ENCODE measurements around the gene LNPK. TPM values are rescaled to one million over a fixed set of nuclear protein-coding genes. Genes with fewer than 3 reads are reported as not detected.
"Not testable (repeated sequence)": the region's sequence is repeated elsewhere in the genome, so short reads cannot be mapped to it uniquely, and the experiment has no call there.

Gene LNPK
- total RNA-seq, 1 experiment from 2014 or later = 29.5 TPM

DNA sequence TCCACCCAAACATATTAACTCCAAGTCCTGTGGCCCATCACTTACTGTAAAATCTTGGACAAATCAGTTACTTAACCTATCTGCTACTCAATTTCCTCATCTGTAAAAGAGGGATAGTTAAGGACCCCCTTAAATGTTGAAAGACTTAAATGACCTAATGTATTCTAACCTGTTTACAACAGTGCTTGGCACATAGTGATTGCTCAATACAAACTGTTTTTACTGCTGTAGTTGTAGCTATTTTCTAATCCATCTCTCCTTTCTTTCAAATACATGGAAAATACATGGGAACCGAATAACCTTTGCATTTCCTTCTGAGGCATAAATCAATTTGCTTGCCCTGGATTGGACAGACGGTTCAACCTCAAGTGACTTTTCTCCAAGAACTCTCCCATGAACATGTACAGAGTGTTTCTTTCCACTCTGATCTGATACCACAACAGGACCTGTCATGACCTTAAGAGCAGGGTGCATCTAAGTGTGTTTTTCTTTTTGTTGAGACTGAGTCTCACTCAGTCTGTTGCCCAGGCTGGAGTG lies 2.7 kb downstream of the LNPK start:
- H3K4me3 ChIP-seq = no peak overlapping the region
- no peaks in the 10 kb centered on the region; the same call in 1 of the 2 replicates for H3K4me1 ChIP-seq
- 0 out of 2 replicates have a peak, but pooled peaks cover 3% of the 10 kb centered on the region for H3K36me3 ChIP-seq
- H3K27me3 ChIP-seq = no peaks in the 10 kb centered on the region
- no peak for DNase-seq
- H3K9me3 ChIP-seq (replicated peaks) = no peaks in the 10 kb centered on the region
- H3K27ac ChIP-seq = no peak overlapping the region

DNA sequence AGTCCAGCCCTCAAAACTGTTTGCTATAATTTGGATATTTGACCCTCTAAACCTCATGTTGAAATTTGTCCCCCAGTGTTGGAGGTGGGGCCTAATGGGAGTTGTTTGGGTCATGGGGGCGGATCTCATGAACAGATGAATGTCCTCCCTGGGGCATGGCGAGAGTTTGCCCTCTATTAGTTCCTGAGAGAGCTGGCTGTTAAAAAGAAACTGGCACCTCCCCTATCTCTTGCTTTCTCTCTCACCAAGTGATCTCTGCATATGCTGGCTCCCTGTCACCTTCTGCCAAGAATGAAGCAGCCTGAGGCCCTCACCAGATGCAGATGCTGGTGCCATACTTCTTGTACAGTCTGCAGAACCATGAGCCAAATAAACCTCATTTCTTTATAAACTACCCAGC lies 12.0 kb downstream of the LNPK start:
- Histone ChIP-seq H3K27me3 (no peaks in the 10 kb centered on the region), H3K4me1 (no peaks in the 10 kb centered on the region), H3K9me3 (replicated peaks) (no peaks in the 10 kb centered on the region; the same call in 1 of the 2 replicates)

DNA sequence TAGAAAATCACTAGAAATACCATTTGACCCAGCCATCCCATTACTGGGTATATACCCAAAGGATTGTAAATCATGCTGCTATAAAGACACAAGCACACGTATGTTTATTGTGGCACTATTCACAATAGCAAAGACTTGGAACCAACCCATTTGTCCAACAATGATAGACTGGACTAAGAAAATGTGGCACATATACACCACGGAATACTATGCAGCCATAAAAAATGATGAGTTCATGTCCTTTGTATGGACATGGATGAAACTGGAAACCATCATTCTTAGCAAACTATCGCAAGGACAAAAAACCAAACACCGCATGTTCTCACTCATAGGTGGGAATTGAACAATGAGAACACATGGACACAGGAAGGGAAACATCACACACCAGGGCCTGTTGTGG lies 14.9 kb downstream of the LNPK start:
- not testable (repeated sequence) for H3K9me3 ChIP-seq (replicated peaks); H3K4me3 ChIP-seq; H3K4me1 ChIP-seq; H3K27ac ChIP-seq; DNase-seq; H3K27me3 ChIP-seq; H3K36me3 ChIP-seq

More for the DNA sequence above, 12.0 kb downstream of the LNPK start:
- no peak overlapping the region for H3K27ac ChIP-seq
- DNase-seq = no peak
- H3K36me3 ChIP-seq = peaks cover 10% of the 10 kb centered on the region; the same call in 1 of the 2 replicates
- no peak overlapping the region for H3K4me3 ChIP-seq

DNA sequence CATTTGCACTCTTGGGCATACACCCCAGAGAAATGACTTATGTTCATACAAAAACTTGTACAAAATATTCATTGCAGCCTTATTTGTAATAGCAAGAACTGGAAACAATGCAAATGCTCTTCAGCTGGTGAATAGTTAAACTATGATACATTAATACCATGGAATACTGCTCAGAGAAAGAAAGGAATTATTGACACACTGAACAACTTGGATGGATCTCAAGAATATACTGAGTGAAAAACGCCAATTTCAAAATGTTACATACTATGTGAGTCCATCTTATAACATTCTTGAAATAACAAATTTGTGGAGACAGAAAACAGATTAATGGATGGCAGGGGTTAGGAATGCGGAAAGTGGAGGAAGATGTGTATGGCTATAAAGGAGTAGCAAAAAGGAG lies 17.2 kb downstream of the LNPK start:
- no peaks in the 10 kb centered on the region; the same call in 1 of the 2 replicates for H3K4me1 ChIP-seq
- no peak for DNase-seq
- H3K4me3 ChIP-seq = no peak overlapping the region
- H3K36me3 ChIP-seq = peaks cover 7% of the 10 kb centered on the region; the same call in 1 of the 2 replicates
- H3K9me3 ChIP-seq (replicated peaks) = no peaks in the 10 kb centered on the region; the same call in 1 of the 2 replicates
- H3K27me3 ChIP-seq = no peaks in the 10 kb centered on the region
- no peak overlapping the region for H3K27ac ChIP-seq

DNA sequence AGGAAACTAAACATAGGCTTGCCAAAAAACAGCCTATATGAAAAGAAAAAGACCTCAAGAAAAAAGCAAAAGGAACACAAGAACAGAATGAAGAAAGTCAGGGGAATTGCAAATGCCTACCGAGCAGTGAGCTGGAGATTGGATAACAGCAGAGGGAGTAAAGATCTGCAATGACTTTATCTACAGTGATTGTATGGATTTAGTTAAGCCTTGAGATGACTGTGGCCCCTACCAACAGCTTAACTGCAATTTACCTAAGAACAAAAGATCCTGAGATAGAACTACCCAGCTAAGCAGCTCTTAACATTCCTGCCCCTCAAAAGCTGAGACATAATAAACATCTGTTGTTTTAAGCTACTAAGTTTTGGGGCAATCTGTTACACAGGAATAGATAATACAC lies 20.5 kb downstream of the LNPK start:
- Histone ChIP-seq H3K4me1 (no peaks in the 10 kb centered on the region; the same call in 1 of the 2 replicates), H3K4me3 (no peak overlapping the region), H3K36me3 (peaks cover 12% of the 10 kb centered on the region), H3K27me3 (no peaks in the 10 kb centered on the region), H3K9me3 (replicated peaks) (no peaks in the 10 kb centered on the region; the same call in 1 of the 2 replicates), H3K27ac (no peak overlapping the region)
- DNase-seq = no peak

DNA sequence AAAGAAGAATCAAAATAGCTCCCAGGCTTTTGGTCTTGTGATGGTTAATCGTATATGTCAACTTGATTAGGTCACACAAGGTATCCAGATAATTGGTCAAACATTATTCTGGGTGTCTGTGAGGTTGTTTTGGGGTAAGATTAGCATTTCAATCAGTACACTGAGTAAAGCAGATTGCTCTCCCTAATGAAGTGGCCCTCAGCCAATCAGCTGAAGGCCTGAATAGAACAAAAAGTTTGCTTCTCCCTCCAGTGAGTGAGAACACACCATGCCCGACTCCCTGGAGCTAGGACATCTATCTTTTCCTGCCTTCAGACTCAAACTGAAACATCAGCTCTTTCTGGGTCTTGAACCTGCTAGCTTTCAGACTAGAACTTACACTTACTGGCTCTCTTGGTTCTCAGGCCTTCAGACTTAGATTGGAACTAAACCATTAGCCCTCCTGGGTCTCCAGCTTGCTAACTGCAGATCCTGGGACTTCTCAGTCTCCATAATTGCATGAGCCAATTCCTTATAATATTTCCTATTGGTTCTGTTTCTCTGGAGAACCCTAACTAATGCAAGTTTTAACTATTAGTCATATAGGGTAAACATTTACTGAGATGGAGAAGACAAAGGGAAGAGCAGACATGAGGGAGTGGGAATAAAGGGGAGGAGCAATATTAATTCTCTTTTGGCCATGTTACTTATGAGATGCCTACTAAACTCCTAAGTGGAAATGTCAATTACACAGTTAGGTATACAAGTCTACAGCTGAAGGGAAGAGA lies 25.5 kb downstream of the LNPK start:
- H3K27me3 ChIP-seq = no peaks in the 10 kb centered on the region
- H3K36me3 ChIP-seq = peaks cover 24% of the 10 kb centered on the region
- DNase-seq = no peak
- no peaks in the 10 kb centered on the region for H3K4me1 ChIP-seq
- no peak overlapping the region for H3K27ac ChIP-seq
- H3K4me3 ChIP-seq = no peak overlapping the region
- H3K9me3 ChIP-seq (replicated peaks) = no peaks in the 10 kb centered on the region

DNA sequence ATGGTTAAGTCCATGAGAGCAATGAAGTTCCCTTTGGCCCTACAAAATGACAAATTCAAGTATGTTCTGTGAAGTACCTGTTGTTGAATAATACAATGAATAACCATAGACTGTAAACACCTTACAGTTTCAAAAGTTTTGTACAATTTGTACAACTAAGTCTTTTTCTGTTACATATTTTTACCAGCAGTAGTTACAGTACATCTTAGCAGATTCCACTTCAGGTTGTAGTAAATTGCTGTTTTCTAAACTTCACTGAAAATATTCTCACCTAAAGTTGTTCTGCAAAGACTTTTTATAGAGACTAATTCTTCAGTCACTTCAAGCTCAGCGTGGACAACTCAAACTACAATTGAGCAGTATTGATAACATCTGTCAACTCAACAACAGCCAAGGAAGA lies 28.7 kb downstream of the LNPK start:
- Histone ChIP-seq H3K27ac (no peak overlapping the region), H3K9me3 (replicated peaks) (no peaks in the 10 kb centered on the region), H3K4me1 (no peaks in the 10 kb centered on the region), H3K27me3 (no peaks in the 10 kb centered on the region), H3K36me3 (peaks cover 20% of the 10 kb centered on the region), H3K4me3 (no peak overlapping the region)
- DNase-seq = no peak

DNA sequence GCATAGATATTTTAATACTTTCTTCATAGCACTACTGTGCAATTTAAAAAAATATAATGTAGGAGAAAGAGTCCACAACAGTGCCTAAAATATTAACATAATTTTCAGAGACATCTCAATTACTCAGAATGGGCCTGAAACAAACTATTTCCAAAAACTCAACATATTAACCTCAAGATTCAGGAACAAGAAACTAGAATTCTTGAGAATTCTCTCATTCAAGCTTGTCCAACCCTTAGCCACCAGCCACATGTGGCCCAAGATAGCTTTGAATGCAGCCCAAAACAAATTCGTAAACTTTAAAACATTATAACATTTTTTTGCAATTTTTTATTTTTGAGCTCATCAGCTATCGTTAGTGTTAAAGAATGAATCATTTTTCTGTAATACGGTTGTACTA lies 35.2 kb downstream of the LNPK start:
- no peaks in the 10 kb centered on the region for H3K27me3 ChIP-seq
- no peaks in the 10 kb centered on the region; the same call in 1 of the 2 replicates for H3K9me3 ChIP-seq (replicated peaks)
- no peak overlapping the region for H3K27ac ChIP-seq
- no peak overlapping the region for H3K4me3 ChIP-seq
- H3K36me3 ChIP-seq = peaks cover 3% of the 10 kb centered on the region; the same call in 1 of the 2 replicates
- DNase-seq = no peak
- no peaks in the 10 kb centered on the region for H3K4me1 ChIP-seq

DNA sequence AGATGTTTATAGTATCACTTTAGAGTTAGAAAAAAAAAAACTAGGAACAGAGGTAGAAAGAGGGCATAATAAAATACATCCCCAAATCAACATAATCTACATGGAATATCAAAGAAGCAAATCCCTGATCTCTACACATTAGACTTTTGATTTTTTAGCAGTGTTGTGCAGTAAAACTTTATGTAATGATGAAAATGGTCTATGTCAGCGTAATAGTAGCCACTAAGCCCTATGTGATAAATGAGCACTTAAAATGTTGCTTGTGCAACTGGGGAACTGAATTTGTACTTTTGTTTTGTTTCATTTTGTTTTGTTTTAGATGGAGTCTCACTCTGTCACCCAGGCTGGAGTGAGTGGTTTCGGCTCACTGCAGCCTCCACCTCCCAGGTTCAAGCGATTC lies 36.3 kb downstream of the LNPK start:
- Histone ChIP-seq H3K9me3 (replicated peaks) (no peaks in the 10 kb centered on the region; the same call in 1 of the 2 replicates), H3K27me3 (no peaks in the 10 kb centered on the region), H3K27ac (no peak overlapping the region), H3K4me1 (no peaks in the 10 kb centered on the region), H3K4me3 (no peak overlapping the region), H3K36me3 (peaks cover 3% of the 10 kb centered on the region; the same call in 1 of the 2 replicates)
- no peak for DNase-seq

DNA sequence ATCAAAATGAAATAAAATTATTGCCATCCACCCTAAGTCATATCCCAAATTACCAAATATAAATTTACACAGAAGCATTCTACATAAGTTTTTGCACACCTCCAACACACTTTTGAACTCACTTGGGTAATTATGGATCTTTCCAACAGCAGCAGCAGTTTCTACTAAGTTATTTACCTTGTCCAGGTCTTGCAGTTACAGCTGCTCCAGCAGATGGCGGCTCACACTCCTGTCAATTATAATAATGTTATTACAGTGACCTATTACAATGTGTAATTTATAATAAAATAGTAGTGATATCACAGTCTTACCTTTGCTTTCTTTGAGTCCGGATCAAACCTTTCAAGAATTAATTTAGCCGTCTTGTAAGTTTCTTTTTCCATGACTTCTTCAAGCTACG lies 37.9 kb downstream of the LNPK start:
- Histone ChIP-seq H3K4me1 (no peaks in the 10 kb centered on the region), H3K27me3 (no peaks in the 10 kb centered on the region), H3K9me3 (replicated peaks) (no peaks in the 10 kb centered on the region; the same call in 1 of the 2 replicates), H3K36me3 (peaks cover 2% of the 10 kb centered on the region; the same call in 1 of the 2 replicates), H3K27ac (no peak overlapping the region), H3K4me3 (no peak overlapping the region)
- DNase-seq = no peak

DNA sequence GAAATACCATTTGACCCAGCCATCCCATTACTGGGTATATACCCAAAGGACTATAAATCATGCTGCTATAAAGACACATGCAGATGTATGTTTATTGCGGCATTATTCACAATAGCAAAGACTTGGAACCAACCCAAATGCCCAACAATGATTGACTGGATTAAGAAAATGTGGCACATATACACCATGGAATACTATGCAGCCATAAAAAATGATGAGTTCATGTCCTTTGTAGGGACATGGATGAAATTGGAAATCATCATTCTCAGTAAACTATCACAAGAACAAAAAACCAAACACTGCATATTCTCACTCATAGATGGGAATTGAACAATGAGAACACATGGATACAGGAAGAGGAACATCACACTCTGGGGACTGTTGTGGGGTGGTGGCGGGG lies 38.9 kb downstream of the LNPK start:
- not testable (repeated sequence) for H3K9me3 ChIP-seq (replicated peaks); H3K4me3 ChIP-seq; H3K27ac ChIP-seq; H3K36me3 ChIP-seq; DNase-seq; H3K4me1 ChIP-seq; H3K27me3 ChIP-seq

DNA sequence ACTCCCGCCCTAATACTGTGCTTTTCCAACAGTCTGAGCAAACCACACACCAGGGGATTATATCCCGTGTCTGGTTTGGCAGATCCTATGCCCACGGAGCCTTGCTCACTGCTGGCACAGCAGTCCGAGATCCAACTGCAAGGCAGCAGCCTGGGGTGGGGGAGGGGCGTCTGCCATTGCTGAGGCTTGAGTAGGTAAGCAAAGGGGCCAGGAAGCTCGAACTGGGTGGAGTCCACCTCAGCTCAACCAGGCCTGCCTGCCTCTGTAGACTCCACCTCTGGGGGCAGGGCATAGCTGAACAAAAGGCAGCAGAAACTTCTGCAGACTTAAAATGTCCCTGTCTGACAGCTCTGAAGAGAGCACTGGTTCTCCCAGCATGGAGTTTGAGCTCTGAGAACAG lies 44.2 kb downstream of the LNPK start:
- no peaks in the 10 kb centered on the region; the same call in 1 of the 2 replicates for H3K9me3 ChIP-seq (replicated peaks)
- H3K27me3 ChIP-seq = no peaks in the 10 kb centered on the region
- no peak for DNase-seq
- H3K4me3 ChIP-seq = no peak overlapping the region
- H3K27ac ChIP-seq = no peak overlapping the region
- peaks cover 6% of the 10 kb centered on the region for H3K36me3 ChIP-seq
- no peaks in the 10 kb centered on the region for H3K4me1 ChIP-seq

DNA sequence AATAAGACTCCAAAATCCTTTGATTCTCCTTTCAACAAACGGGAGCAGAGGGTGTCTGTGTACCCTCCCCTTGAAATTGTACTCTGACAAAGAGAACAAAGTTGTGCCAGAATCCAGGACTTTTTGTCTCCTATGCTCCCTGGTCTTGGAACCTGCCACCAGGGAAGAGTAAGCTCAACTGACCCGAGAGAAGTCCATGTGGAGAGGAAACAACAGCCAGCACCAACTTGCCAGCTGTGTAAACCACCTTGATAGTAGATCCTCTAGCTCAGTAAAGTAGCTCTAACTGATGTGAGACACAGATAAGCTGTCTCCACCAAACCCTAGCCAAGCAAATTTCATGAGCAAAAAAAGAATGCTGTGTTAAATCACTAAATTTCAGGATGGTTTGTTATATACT lies 46.9 kb downstream of the LNPK start:
- no peak for DNase-seq
- peaks cover 6% of the 10 kb centered on the region for H3K36me3 ChIP-seq
- no peaks in the 10 kb centered on the region for H3K9me3 ChIP-seq (replicated peaks)
- no peaks in the 10 kb centered on the region for H3K27me3 ChIP-seq
- no peak overlapping the region for H3K4me3 ChIP-seq
- no peaks in the 10 kb centered on the region for H3K4me1 ChIP-seq
- H3K27ac ChIP-seq = no peak overlapping the region

DNA sequence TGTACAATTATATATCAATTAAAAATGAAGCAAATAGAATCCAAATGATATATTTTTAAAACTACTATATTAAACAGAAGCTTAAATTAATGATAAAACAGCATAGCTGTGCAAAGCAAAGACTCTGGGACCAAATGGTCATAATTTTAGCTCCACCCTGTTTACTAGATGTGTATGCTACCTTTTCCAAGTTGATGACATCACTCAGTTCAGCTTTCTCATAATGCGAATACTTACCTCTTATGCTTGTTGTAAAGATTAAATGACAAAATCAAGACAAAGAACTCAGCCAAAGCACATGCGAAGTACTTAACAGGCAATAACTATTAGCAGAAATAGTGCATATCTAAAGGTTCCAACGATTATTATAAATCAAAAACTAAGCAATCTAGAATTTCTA lies 51.6 kb downstream of the LNPK start:
- DNase-seq = no peak
- no peaks in the 10 kb centered on the region for H3K27me3 ChIP-seq
- H3K9me3 ChIP-seq (replicated peaks) = no peaks in the 10 kb centered on the region
- H3K36me3 ChIP-seq = no peaks in the 10 kb centered on the region; the same call in 1 of the 2 replicates
- H3K4me1 ChIP-seq = no peaks in the 10 kb centered on the region
- no peak overlapping the region for H3K4me3 ChIP-seq
- no peak overlapping the region for H3K27ac ChIP-seq

DNA sequence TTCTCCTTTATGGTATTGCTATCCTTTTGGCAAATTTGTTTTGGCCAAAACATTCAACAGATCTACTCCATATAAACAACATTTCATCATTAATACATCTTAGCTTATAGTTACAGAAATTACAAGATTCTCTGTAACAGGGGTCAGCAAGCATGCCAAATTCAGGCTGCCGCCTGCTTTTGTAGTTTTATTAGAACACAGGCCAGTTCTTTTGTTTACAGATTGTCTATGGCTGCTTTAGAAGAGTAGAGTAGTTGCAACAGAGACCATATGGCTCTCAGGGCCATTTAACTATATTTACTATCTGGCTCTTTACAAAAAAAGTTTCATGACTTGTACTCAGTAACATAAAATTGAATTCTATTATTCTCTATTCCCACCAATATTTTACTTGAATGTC lies 53.9 kb downstream of the LNPK start:
- no peaks in the 10 kb centered on the region for H3K36me3 ChIP-seq
- no peaks in the 10 kb centered on the region for H3K9me3 ChIP-seq (replicated peaks)
- no peak for DNase-seq
- no peak overlapping the region for H3K4me3 ChIP-seq
- H3K4me1 ChIP-seq = no peaks in the 10 kb centered on the region
- H3K27ac ChIP-seq = no peak overlapping the region
- no peaks in the 10 kb centered on the region for H3K27me3 ChIP-seq
